ENCODE results near the gene IFFO2. TPM values are rescaled to one million over a fixed set of nuclear protein-coding genes. Genes with fewer than 3 reads are reported as not detected.

The IFFO2 gene
- polyA plus RNA-seq, 1 of the 3 experiments (the other 2 are of a cell fraction), result 10.5 TPM

GRCh38 chr1:19003371-19004290 lies 47.2 kb upstream of the IFFO2 start (continued):
- TF ChIP-seq CTCF (IDR thresholded peaks at IDR 0.05) (no peak), RAD21 (IDR thresholded peaks at IDR 0.05; ENCODE audit: low read length) (no peak), CHD2 (IDR thresholded peaks at IDR 0.05; ENCODE audit: low read length, partially characterized antibody) (no peak)

- CTCF ChIA-PET, result interaction anchor here (1.4 kb wide), 1 partner anchor 87 kb away, joined by 4 read pairs; no protein-coding TSS in a partner anchor
- Histone ChIP-seq H4K20me1 (ENCODE audit: insufficient read depth) (no peaks in the 10 kb centered on the region), H3K9me2 (no peaks in the 10 kb centered on the region), H3K27me3 (ENCODE audit: insufficient read depth) (no peaks in the 10 kb centered on the region), H3K4me1 (ENCODE audit: control insufficient read depth in 1 of 2, insufficient read depth in 2 of 2, low read depth in 1 of 2, low read length in 1 of 2) (no peaks in the 10 kb centered on the region), H3K4me2 (no peak overlapping the region), H3K79me2 (ENCODE audit: insufficient read depth) (no peaks in the 10 kb centered on the region), H3K27ac (ENCODE audit: low read depth in 2 of 2, low read length in 1 of 2) (no peak overlapping the region), H3K9me3 (peaks cover 11% of the 10 kb centered on the region), H3F3A (replicated peaks; ENCODE audit: insufficient read depth) (peaks cover 3% of the 10 kb centered on the region), H3K36me3 (replicated peaks in 1 of 2; ENCODE audit: control insufficient read depth in 1 of 2, insufficient read depth in 2 of 2, low read length in 1 of 2) (no peaks in the 10 kb centered on the region), H2AFZ (ENCODE audit: low read depth) (no peak overlapping the region), H3K9ac (no peak overlapping the region), H3K4me3 (ENCODE audit: low read depth in 2 of 2, low read length in 1 of 2) (no peak overlapping the region)
- TF ChIP-seq YY1 (IDR thresholded peaks at IDR 0.05; ENCODE audit: low read depth) (no peak), ZBTB33 (IDR thresholded peaks at IDR 0.05; ENCODE audit: borderline replicate concordance, low read depth) (no peak), SIN3A (IDR thresholded peaks at IDR 0.05; ENCODE audit: borderline replicate concordance, low read depth, low read length) (no peak), FOXM1 (IDR thresholded peaks at IDR 0.05; ENCODE audit: low read depth) (no peak), TEAD4 (IDR thresholded peaks at IDR 0.05; ENCODE audit: borderline replicate concordance, insufficient read depth) (no peak), TCF12 (IDR thresholded peaks at IDR 0.05) (no peak), RFX5 (IDR thresholded peaks at IDR 0.05; ENCODE audit: low read length) (no peak), IRF3 (IDR thresholded peaks at IDR 0.05; ENCODE audit: low read depth, low read length) (no peak), GATA2 (CRISPR knock-in tag; IDR thresholded peaks at IDR 0.05) (no peak), TAF1 (IDR thresholded peaks at IDR 0.05; ENCODE audit: borderline replicate concordance, low read depth, low read length) (no peak), PBX3 (IDR thresholded peaks at IDR 0.05) (no peak), CHD2 (IDR thresholded peaks at IDR 0.05; ENCODE audit: low read length, partially characterized antibody) (no peak)
- WGBS (ENCODE audit: low lambda C conversion rate), result 56% methylated on average over 2 of the region's 2 CpGs
- no peak for DNase-seq
- POLR2A ChIA-PET, result no interaction called here
Measured at GRCh38 chr1:19000065-19000464, 43.6 kb upstream of the IFFO2 start.

All from SK-N-SH (cell line).